HepG2 (cell line): Measurements from ENCODE around the gene BPI. TPM values are rescaled to one million over a fixed set of nuclear protein-coding genes. Genes with fewer than 3 reads are reported as not detected.

ENCODE experiments used
- NFE2L2 ChIP-seq: fragments of 150-350 bp; IDR thresholded peaks from 2 replicates; pipeline ENCODE4 v1.6.1; 2014; ENCODE audit warnings: low read length
- NFIC ChIP-seq: IDR thresholded peaks from 2 replicates; pipeline ENCODE4 v1.6.1; 2012; ENCODE audit warnings: mild to moderate bottlenecking, low read length, inconsistent platforms
- NFRKB ChIP-seq: fragments of 450-650 bp; IDR thresholded peaks from 2 replicates; pipeline ENCODE4 v1.6.1; 2017
- RFX3 ChIP-seq: IDR thresholded peaks from 2 replicates; pipeline ENCODE4 v1.6.1; 2016; ENCODE audit warnings: missing biosample characterization, missing genetic modification reagents
- SMARCE1 ChIP-seq: fragments of 450-650 bp; IDR thresholded peaks from 2 replicates; pipeline ENCODE4 v1.6.1; 2017; ENCODE audit warnings: borderline replicate concordance
- TBX3 ChIP-seq: fragments of 450-650 bp; IDR thresholded peaks from 2 replicates; pipeline ENCODE4 v1.6.1; 2017; ENCODE audit warnings: antibody characterized with exemption, mild to moderate bottlenecking, inconsistent platforms, borderline replicate concordance
- XRCC5 ChIP-seq: fragments of 200-400 bp; formaldehyde crosslinking; optimal IDR thresholded peaks from 2 replicates; pipeline ENCODE3; 2017; ENCODE audit warnings: mild to moderate bottlenecking, low read length
- ZBTB7B ChIP-seq: sonication (generic); formaldehyde crosslinking; IDR thresholded peaks from 2 replicates; pipeline ENCODE4 v1.4.0; 2020; ENCODE audit warnings: missing genetic modification reagents
- ZNF24 ChIP-seq: fragments of 450-650 bp; IDR thresholded peaks from 2 replicates; pipeline ENCODE4 v1.6.1; 2017; ENCODE audit warnings: antibody characterized with exemption, mild to moderate bottlenecking
- ZNF264 ChIP-seq: sonication (generic); formaldehyde crosslinking; IDR thresholded peaks from 2 replicates; pipeline ENCODE4 v1.4.0; 2020; ENCODE audit warnings: missing genetic modification reagents
- ZNF75D ChIP-seq: sonication (generic); formaldehyde crosslinking; IDR thresholded peaks from 2 replicates; pipeline ENCODE4 v1.8.1; 2023; ENCODE audit warnings: missing genetic modification reagents, mild to moderate bottlenecking, borderline replicate concordance
- polyA plus RNA-seq, 8 experiments: library from polyadenylated mRNA; depleted of rRNA in 3 of 8; stranded (reverse) in 7 of 8; unstranded in 1 of 8; fragments of >200 nt; fragmentation: Illumina TruSeq in 4 of 8; extraction: Trizol in 4 of 8; gene quantifications; 2 replicates each; pipeline versions ENCODE4 v1.2.1 to v1.2.3, GENCODE V29; 2011 to 2016; ENCODE audit warnings: low read depth in 4 of 8, missing spikeins in 1 of 8, mixed read lengths in 1 of 8; ENCODE audit not compliant: insufficient read depth in 1 of 8
- total RNA-seq, 5 experiments: library from RNA; depleted of rRNA; stranded (reverse); fragments of >200 nt; fragmentation: Illumina TruSeq; extraction: Trizol; gene quantifications; 2 replicates each; pipeline ENCODE4 v1.2.3, GENCODE V29; 2016; ENCODE audit warnings: low read depth in 1 of 5
- TF ChIP-seq, protein P1 (sequence below): sonication (generic); formaldehyde crosslinking; IDR thresholded peaks from 2 replicates; pipeline ENCODE4 v1.9.0; 2022; ENCODE audit warnings: low read depth, missing genetic modification reagents
- TF ChIP-seq, protein P2 (sequence below): sonication (generic); formaldehyde crosslinking; conservative IDR thresholded peaks from 2 replicates; pipeline ENCODE4 v1.4.0; 2020; ENCODE audit warnings: missing genetic modification reagents
- TF ChIP-seq, protein P3 (sequence below): sonication (generic); formaldehyde crosslinking; IDR thresholded peaks from 2 replicates; pipeline ENCODE4 v1.5.0; 2020; ENCODE audit warnings: mild to moderate bottlenecking, missing genetic modification reagents
- TF ChIP-seq, protein P4 (sequence below): sonication (generic); formaldehyde crosslinking; IDR thresholded peaks from 2 replicates; pipeline ENCODE4 v1.4.0; 2020; ENCODE audit warnings: missing genetic modification reagents
- TF ChIP-seq, protein P5 (sequence below): sonication (generic); formaldehyde crosslinking; IDR thresholded peaks from 2 replicates; pipeline ENCODE4 v1.5.0; 2020; ENCODE audit warnings: missing genetic modification reagents
- TF ChIP-seq, protein P6 (sequence below): sonication (generic); formaldehyde crosslinking; IDR thresholded peaks from 2 replicates; pipeline ENCODE4 v1.4.0; 2020; ENCODE audit warnings: missing genetic modification reagents, borderline replicate concordance

Gene BPI
- total and polyA plus RNA-seq, 2 of the 13 experiments (the other 11 are each of a cell fraction or from before 2014, with no cell fraction given) = not detected

DNA sequence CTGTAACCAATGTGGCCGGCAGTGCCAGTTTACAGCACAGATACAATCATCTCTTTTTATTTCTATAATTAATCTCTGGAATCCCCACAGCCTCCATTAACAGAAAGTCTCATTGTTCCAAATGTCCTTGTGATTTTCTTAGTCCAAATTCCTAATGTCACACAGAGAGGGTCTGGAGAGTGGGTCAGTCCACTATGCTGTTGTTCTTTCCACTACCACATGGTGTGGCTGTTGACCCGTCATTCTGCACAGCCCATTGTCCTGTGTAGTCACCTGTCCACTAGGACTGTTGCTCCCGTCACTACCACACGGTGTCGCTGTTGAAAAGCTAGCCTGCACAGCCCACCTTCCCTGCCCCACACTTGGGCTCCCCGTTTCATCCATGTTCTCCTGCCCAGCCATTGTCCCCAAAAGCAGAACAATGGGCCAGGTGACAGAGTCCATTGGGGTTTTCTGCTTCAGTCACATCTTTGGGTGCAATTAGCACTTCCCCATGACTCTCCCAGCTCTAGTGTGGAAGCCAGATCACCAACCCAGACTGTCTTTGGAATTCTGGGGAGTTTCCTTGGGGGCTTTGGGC is 33.7 kb downstream of the BPI start (continued):
- TF ChIP-seq, protein P1, sequence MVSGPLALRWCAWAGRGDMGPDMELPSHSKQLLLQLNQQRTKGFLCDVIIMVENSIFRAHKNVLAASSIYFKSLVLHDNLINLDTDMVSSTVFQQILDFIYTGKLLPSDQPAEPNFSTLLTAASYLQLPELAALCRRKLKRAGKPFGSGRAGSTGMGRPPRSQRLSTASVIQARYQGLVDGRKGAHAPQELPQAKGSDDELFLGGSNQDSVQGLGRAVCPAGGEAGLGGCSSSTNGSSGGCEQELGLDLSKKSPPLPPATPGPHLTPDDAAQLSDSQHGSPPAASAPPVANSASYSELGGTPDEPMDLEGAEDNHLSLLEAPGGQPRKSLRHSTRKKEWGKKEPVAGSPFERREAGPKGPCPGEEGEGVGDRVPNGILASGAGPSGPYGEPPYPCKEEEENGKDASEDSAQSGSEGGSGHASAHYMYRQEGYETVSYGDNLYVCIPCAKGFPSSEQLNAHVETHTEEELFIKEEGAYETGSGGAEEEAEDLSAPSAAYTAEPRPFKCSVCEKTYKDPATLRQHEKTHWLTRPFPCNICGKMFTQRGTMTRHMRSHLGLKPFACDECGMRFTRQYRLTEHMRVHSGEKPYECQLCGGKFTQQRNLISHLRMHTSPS (CRISPR knock-in tag) = no peak
- TF ChIP-seq NFE2L2 (no peak), SMARCE1 (no peak), RFX3 (CRISPR knock-in tag) (no peak), ZNF24 (no peak), ZBTB7B (CRISPR knock-in tag) (no peak), XRCC5 (peak; percentile 89), TBX3 (no peak), ZNF264 (CRISPR knock-in tag) (no peak), NFRKB (no peak), NFIC (no peak), ZNF75D (no peak)
- TF ChIP-seq, protein P2, sequence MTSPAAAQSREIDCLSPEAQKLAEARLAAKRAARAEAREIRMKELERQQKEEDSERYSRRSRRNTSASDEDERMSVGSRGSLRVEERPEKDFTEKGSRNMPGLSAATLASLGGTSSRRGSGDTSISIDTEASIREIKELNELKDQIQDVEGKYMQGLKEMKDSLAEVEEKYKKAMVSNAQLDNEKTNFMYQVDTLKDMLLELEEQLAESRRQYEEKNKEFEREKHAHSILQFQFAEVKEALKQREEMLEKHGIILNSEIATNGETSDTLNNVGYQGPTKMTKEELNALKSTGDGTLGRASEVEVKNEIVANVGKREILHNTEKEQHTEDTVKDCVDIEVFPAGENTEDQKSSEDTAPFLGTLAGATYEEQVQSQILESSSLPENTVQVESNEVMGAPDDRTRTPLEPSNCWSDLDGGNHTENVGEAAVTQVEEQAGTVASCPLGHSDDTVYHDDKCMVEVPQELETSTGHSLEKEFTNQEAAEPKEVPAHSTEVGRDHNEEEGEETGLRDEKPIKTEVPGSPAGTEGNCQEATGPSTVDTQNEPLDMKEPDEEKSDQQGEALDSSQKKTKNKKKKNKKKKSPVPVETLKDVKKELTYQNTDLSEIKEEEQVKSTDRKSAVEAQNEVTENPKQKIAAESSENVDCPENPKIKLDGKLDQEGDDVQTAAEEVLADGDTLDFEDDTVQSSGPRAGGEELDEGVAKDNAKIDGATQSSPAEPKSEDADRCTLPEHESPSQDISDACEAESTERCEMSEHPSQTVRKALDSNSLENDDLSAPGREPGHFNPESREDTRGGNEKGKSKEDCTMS (CRISPR knock-in tag) = no peak
- TF ChIP-seq, protein P3, sequence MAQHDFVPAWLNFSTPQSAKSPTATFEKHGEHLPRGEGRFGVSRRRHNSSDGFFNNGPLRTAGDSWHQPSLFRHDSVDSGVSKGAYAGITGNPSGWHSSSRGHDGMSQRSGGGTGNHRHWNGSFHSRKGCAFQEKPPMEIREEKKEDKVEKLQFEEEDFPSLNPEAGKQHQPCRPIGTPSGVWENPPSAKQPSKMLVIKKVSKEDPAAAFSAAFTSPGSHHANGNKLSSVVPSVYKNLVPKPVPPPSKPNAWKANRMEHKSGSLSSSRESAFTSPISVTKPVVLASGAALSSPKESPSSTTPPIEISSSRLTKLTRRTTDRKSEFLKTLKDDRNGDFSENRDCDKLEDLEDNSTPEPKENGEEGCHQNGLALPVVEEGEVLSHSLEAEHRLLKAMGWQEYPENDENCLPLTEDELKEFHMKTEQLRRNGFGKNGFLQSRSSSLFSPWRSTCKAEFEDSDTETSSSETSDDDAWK (CRISPR knock-in tag) = no peak
- TF ChIP-seq, protein P4, sequence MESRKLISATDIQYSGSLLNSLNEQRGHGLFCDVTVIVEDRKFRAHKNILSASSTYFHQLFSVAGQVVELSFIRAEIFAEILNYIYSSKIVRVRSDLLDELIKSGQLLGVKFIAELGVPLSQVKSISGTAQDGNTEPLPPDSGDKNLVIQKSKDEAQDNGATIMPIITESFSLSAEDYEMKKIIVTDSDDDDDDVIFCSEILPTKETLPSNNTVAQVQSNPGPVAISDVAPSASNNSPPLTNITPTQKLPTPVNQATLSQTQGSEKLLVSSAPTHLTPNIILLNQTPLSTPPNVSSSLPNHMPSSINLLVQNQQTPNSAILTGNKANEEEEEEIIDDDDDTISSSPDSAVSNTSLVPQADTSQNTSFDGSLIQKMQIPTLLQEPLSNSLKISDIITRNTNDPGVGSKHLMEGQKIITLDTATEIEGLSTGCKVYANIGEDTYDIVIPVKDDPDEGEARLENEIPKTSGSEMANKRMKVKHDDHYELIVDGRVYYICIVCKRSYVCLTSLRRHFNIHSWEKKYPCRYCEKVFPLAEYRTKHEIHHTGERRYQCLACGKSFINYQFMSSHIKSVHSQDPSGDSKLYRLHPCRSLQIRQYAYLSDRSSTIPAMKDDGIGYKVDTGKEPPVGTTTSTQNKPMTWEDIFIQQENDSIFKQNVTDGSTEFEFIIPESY (CRISPR knock-in tag) = 0 out of 2 replicates have a peak, but pooled peaks have one; percentile 21
- TF ChIP-seq, protein P5, sequence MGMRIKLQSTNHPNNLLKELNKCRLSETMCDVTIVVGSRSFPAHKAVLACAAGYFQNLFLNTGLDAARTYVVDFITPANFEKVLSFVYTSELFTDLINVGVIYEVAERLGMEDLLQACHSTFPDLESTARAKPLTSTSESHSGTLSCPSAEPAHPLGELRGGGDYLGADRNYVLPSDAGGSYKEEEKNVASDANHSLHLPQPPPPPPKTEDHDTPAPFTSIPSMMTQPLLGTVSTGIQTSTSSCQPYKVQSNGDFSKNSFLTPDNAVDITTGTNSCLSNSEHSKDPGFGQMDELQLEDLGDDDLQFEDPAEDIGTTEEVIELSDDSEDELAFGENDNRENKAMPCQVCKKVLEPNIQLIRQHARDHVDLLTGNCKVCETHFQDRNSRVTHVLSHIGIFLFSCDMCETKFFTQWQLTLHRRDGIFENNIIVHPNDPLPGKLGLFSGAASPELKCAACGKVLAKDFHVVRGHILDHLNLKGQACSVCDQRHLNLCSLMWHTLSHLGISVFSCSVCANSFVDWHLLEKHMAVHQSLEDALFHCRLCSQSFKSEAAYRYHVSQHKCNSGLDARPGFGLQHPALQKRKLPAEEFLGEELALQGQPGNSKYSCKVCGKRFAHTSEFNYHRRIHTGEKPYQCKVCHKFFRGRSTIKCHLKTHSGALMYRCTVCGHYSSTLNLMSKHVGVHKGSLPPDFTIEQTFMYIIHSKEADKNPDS (CRISPR knock-in tag) = no peak
- TF ChIP-seq, protein P6, sequence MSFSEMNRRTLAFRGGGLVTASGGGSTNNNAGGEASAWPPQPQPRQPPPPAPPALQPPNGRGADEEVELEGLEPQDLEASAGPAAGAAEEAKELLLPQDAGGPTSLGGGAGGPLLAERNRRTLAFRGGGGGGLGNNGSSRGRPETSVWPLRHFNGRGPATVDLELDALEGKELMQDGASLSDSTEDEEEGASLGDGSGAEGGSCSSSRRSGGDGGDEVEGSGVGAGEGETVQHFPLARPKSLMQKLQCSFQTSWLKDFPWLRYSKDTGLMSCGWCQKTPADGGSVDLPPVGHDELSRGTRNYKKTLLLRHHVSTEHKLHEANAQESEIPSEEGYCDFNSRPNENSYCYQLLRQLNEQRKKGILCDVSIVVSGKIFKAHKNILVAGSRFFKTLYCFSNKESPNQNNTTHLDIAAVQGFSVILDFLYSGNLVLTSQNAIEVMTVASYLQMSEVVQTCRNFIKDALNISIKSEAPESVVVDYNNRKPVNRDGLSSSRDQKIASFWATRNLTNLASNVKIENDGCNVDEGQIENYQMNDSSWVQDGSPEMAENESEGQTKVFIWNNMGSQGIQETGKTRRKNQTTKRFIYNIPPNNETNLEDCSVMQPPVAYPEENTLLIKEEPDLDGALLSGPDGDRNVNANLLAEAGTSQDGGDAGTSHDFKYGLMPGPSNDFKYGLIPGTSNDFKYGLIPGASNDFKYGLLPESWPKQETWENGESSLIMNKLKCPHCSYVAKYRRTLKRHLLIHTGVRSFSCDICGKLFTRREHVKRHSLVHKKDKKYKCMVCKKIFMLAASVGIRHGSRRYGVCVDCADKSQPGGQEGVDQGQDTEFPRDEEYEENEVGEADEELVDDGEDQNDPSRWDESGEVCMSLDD (CRISPR knock-in tag) = no peak
